HEK293 (cell line): ENCODE measurements around the gene CWC25.

ENCODE experiments used
- CTCF ChIA-PET: fragments of 350-600 bp; formaldehyde crosslinking; extraction: SDS; loops from one replicate; lab custom pipeline; 2021; ENCODE audit warnings: antibody characterized with exemption; lab: Yijun Ruan, JAX
- POLR2A ChIA-PET: fragments of 300-600 bp; formaldehyde crosslinking; extraction: SDS; loops from one replicate; lab custom pipeline; 2020; ENCODE audit warnings: antibody characterized with exemption, inconsistent platforms; lab: Yijun Ruan, JAX
- H3K27ac ChIP-seq: fragments of 200-500 bp; sonication (Bioruptor generic); 2 replicates; pipeline ENCODE4 v1.5.1; 2014; ENCODE audit warnings: low read depth, low read length, control low read depth, inconsistent platforms; ENCODE audit errors: extremely low read depth
- H3K36me3 ChIP-seq, 2 experiments: fragments of 200-500 bp in 1 of 2; sonication (Bioruptor generic) in 1 of 2; 1 replicate in 1 of 2; 2 replicates in 1 of 2; pipeline ENCODE4 v1.5.1; 2014 to 2017; ENCODE audit warnings: inconsistent platforms in 2 of 2, low read length in 2 of 2; ENCODE audit not compliant: control insufficient read depth in 2 of 2, insufficient read depth in 1 of 2
- H3K4me1 ChIP-seq: fragments of 200-500 bp; sonication (Bioruptor generic); 2 replicates; pipeline ENCODE4 v1.5.1; 2014; ENCODE audit warnings: mild to moderate bottlenecking, low read length, inconsistent platforms; ENCODE audit not compliant: control insufficient read depth, insufficient read depth
- H3K4me3 ChIP-seq: 2 replicates; pipeline ENCODE4 v1.5.1; 2011; ENCODE audit warnings: low read depth, mild to moderate bottlenecking, control low read depth, low read length, moderate library complexity
- H3K9me3 ChIP-seq: fragments of 200-500 bp; sonication (Bioruptor generic); 2 replicates; pipeline ENCODE4 v1.5.1; 2014; ENCODE audit warnings: low read depth, low read length, inconsistent platforms; ENCODE audit not compliant: control insufficient read depth, insufficient read depth
- BCL6B ChIP-seq: fragments of 450-650 bp; formaldehyde crosslinking; IDR thresholded peaks from 2 replicates; pipeline ENCODE4 v1.5.1; 2017; ENCODE audit warnings: missing biosample characterization, missing genetic modification characterization
- PRDM4 ChIP-seq: fragments of 450-650 bp; formaldehyde crosslinking; IDR thresholded peaks from 2 replicates; pipeline ENCODE4 v1.5.1; 2017; ENCODE audit warnings: missing biosample characterization, missing genetic modification characterization
- SP7 ChIP-seq: fragments of 450-650 bp; formaldehyde crosslinking; IDR thresholded peaks from 2 replicates; pipeline ENCODE4 v1.5.1; 2016; ENCODE audit warnings: missing biosample characterization, missing genetic modification characterization
- ZBTB17 ChIP-seq: fragments of 450-650 bp; formaldehyde crosslinking; IDR thresholded peaks from 2 replicates; pipeline ENCODE4 v1.5.1; 2016; ENCODE audit warnings: missing biosample characterization, missing genetic modification characterization
- ZBTB20 ChIP-seq: fragments of 450-650 bp; formaldehyde crosslinking; IDR thresholded peaks from 2 replicates; pipeline ENCODE4 v1.5.1; 2016; ENCODE audit warnings: missing biosample characterization, missing genetic modification characterization
- ZFP3 ChIP-seq: fragments of 450-650 bp; formaldehyde crosslinking; IDR thresholded peaks from 2 replicates; pipeline ENCODE4 v1.5.1; 2016; ENCODE audit warnings: low read depth, missing biosample characterization, missing genetic modification characterization
- ZNF157 ChIP-seq: fragments of 450-650 bp; formaldehyde crosslinking; IDR thresholded peaks from 2 replicates; pipeline ENCODE4 v1.5.1; 2016; ENCODE audit warnings: missing biosample characterization, missing genetic modification characterization
- ZNF266 ChIP-seq: fragments of 450-650 bp; formaldehyde crosslinking; IDR thresholded peaks from 2 replicates; pipeline ENCODE4 v1.5.1; 2016; ENCODE audit warnings: missing biosample characterization, missing genetic modification characterization, low read depth
- ZNF341 ChIP-seq: fragments of 450-650 bp; formaldehyde crosslinking; IDR thresholded peaks from 2 replicates; pipeline ENCODE4; 2016; ENCODE audit warnings: low read depth, missing biosample characterization, missing genetic modification characterization
- ZNF513 ChIP-seq: fragments of 450-650 bp; IDR thresholded peaks from 2 replicates; pipeline ENCODE4 v1.5.1; 2018; ENCODE audit warnings: missing biosample characterization, missing genetic modification characterization
- ZNF624 ChIP-seq: fragments of 450-650 bp; formaldehyde crosslinking; IDR thresholded peaks from 2 replicates; pipeline ENCODE4 v1.5.1; 2017; ENCODE audit warnings: missing biosample characterization, missing genetic modification characterization
- ZNF707 ChIP-seq: fragments of 450-650 bp; formaldehyde crosslinking; IDR thresholded peaks from 2 replicates; pipeline ENCODE4 v1.5.1; 2016; ENCODE audit warnings: missing biosample characterization, missing genetic modification characterization
- ZSCAN4 ChIP-seq: fragments of 450-650 bp; formaldehyde crosslinking; IDR thresholded peaks from 2 replicates; pipeline ENCODE4 v1.5.1; 2017; ENCODE audit warnings: missing biosample characterization, missing genetic modification characterization

Gene CWC25

GRCh38 chr17:38853292-38854219 is 28.4 kb upstream of the CWC25 start, which contains the start of gene RPL23 (continued):
- TF ChIP-seq ZBTB20 (tag by site-specific recombination) = peak; percentile 59
- TF ChIP-seq SP7 (tag by site-specific recombination) = peak; percentile 87
- 0 out of 2 replicates have a peak, but pooled peaks have one; percentile 15 for TF ChIP-seq ZNF513 (tag by site-specific recombination)
- TF ChIP-seq ZFP3 (tag by site-specific recombination) = no peak
- no peak; the same call in 1 of the 2 replicates for TF ChIP-seq ZNF707 (tag by site-specific recombination)
- TF ChIP-seq BCL6B (tag by site-specific recombination) = no peak
- no peak for TF ChIP-seq ZNF266 (tag by site-specific recombination)
- peak; percentile 39; the same call in 1 of the 2 replicates for TF ChIP-seq PRDM4 (tag by site-specific recombination)
- peak; percentile 89 for TF ChIP-seq ZBTB17
- TF ChIP-seq ZSCAN4 (tag by site-specific recombination) = no peak; the same call in 1 of the 2 replicates

GRCh38 chr17:38852771-38853291 is 27.7 kb upstream of the CWC25 start:
- Histone ChIP-seq H3K27ac (peak overlapping the region; percentile 99), H3K4me1 (peaks cover 3% of the 10 kb centered on the region), H3K36me3 (peaks cover 47 to 55% of the 10 kb centered on the region in 2 experiments), H3K4me3 (peak overlapping the region; percentile 86), H3K9me3 (no peaks in the 10 kb centered on the region)
- CTCF ChIA-PET = interaction anchor here (1.9 kb wide), 1 partner anchor 322 kb away, joined by 5 read pairs; no protein-coding TSS in a partner anchor
- POLR2A ChIA-PET = interaction anchor here (0.5 to 3.1 kb wide), 12 partner anchors 8 to 300 kb away, joined by 3 to 62 read pairs (median 5); partner anchors contain the start of genes CWC25, LASP1 and PSMB3
- peak; percentile 78 for TF ChIP-seq ZNF341
- no peak for TF ChIP-seq ZNF624 (tag by site-specific recombination)

GRCh38 chr17:38851434-38851833 is 26.3 kb upstream of the CWC25 start:
- peak overlapping the region; percentile 99; the same call in 1 of the 2 replicates for H3K27ac ChIP-seq
- H3K36me3 ChIP-seq = peaks cover 59 to 68% of the 10 kb centered on the region in 2 experiments

More at GRCh38 chr17:38851434-38851833, 26.3 kb upstream of the CWC25 start:
- Histone ChIP-seq H3K4me3 (peak overlapping the region; percentile 86), H3K4me1 (peaks cover 3% of the 10 kb centered on the region), H3K9me3 (no peaks in the 10 kb centered on the region)
- ChIA-PET POLR2A (interaction anchor here (2.4 kb wide), 1 partner anchor 18 kb away, joined by 8 read pairs; the partner anchor contains the start of gene LASP1), CTCF (interaction anchor here (0.7 to 1.9 kb wide), 2 partner anchors 324 to 577 kb away, joined by 3 to 5 read pairs; no protein-coding TSS in a partner anchor)
- no peak for TF ChIP-seq ZNF157
- TF ChIP-seq, all 188 proteins: peak for 0
